Measurements from ENCODE around the gene CLCN6. TPM values are rescaled to one million over a fixed set of nuclear protein-coding genes. Genes with fewer than 3 reads are reported as not detected.

The CLCN6 gene
- polyA plus RNA-seq: 12.5 and 15.6 TPM in 2 replicates
- 20.9 and 21.3 TPM in 2 replicates for polyA minus RNA-seq

- Histone ChIP-seq H3K4me2 (ENCODE audit: low read length) (peak within 1 kb of the TSS; percentile 99), H3F3A (ENCODE audit: insufficient read depth, low read length, poor library complexity, severe bottlenecking) (no peaks in the 10 kb centered on the region), H3K36me3 (ENCODE audit: insufficient read depth, low read length) (no peaks in the 10 kb centered on the region), H3K9me3 (ENCODE audit: low read length) (no peaks in the 10 kb centered on the region), H3K4me3 (ENCODE audit: low read length) (peak within 1 kb of the TSS; percentile 99), H3K27me3 (ENCODE audit: insufficient read depth, low read depth, low read length) (no peaks in the 10 kb centered on the region), H2AFZ (ENCODE audit: low read depth, low read length) (peak within 1 kb of the TSS; percentile 74), H3K27ac (ENCODE audit: low read length) (peak within 1 kb of the TSS; percentile 86), H3K79me2 (replicated peaks; ENCODE audit: insufficient read depth, low read length) (peaks cover 48% of the 10 kb centered on the region), H3K9me2 (ENCODE audit: insufficient read depth, low read length) (no peaks in the 10 kb centered on the region), H3K9ac (ENCODE audit: low read length) (peak within 1 kb of the TSS; percentile 93), H4K20me1 (ENCODE audit: insufficient read depth) (no peaks in the 10 kb centered on the region)
- TF ChIP-seq REST (IDR thresholded peaks at IDR 0.05; ENCODE audit: borderline replicate concordance) (peak; percentile 70), RAD21 (conservative IDR thresholded peaks at IDR 0.05) (peak; percentile 19), POLR2AphosphoS5 (IDR thresholded peaks at IDR 0.05) (peak; percentile 79), CTCF (IDR thresholded peaks at IDR 0.05; ENCODE audit: poor library complexity, severe bottlenecking) (peak; percentile 34), TAF1 (IDR thresholded peaks at IDR 0.05; ENCODE audit: low read depth) (peak; percentile 79), EP300 (conservative IDR thresholded peaks at IDR 0.05; ENCODE audit: poor library complexity, severe bottlenecking) (peak; percentile 79), SMC3 (conservative IDR thresholded peaks at IDR 0.05; ENCODE audit: poor library complexity) (peak; percentile 18), EZH2 (IDR thresholded peaks at IDR 0.05; ENCODE audit: borderline replicate concordance, insufficient read depth, low read length, poor library complexity, severe bottlenecking) (no peak), MXI1 (conservative IDR thresholded peaks at IDR 0.05; ENCODE audit: poor library complexity, severe bottlenecking) (peak; percentile 90)
Observed at GRCh38 chr1:11805422-11806306, at the start of gene CLCN6, which contains the start of gene MTHFR. CLCN6 (plus strand) TSS chr1:11806191; CDS start chr1:11806263, 72 bp downstream. MTHFR (minus strand) TSS chr1:11805964; CDS start chr1:11803116, 2,848 bp downstream.

GRCh38 chr1:11757047-11757446 is 48.9 kb upstream of the CLCN6 start:
- no peaks in the 10 kb centered on the region for H3F3A ChIP-seq (ENCODE audit: insufficient read depth, low read length, poor library complexity, severe bottlenecking)
- no peaks in the 10 kb centered on the region for H4K20me1 ChIP-seq (ENCODE audit: insufficient read depth)
- H3K79me2 ChIP-seq (replicated peaks; ENCODE audit: insufficient read depth, low read length): no peaks in the 10 kb centered on the region
- TF ChIP-seq RAD21 (conservative IDR thresholded peaks at IDR 0.05) (no peak), CTCF (IDR thresholded peaks at IDR 0.05; ENCODE audit: poor library complexity, severe bottlenecking) (no peak), EP300 (conservative IDR thresholded peaks at IDR 0.05; ENCODE audit: poor library complexity, severe bottlenecking) (no peak), REST (IDR thresholded peaks at IDR 0.05; ENCODE audit: borderline replicate concordance) (no peak), POLR2AphosphoS5 (IDR thresholded peaks at IDR 0.05) (no peak), TAF1 (IDR thresholded peaks at IDR 0.05; ENCODE audit: low read depth) (no peak), EZH2 (IDR thresholded peaks at IDR 0.05; ENCODE audit: borderline replicate concordance, insufficient read depth, low read length, poor library complexity, severe bottlenecking) (no peak), MXI1 (conservative IDR thresholded peaks at IDR 0.05; ENCODE audit: poor library complexity, severe bottlenecking) (no peak), SMC3 (conservative IDR thresholded peaks at IDR 0.05; ENCODE audit: poor library complexity) (no peak)
- H2AFZ ChIP-seq (ENCODE audit: low read depth, low read length): no peak overlapping the region
- H3K9me3 ChIP-seq (ENCODE audit: low read length): no peaks in the 10 kb centered on the region
- H3K27ac ChIP-seq (ENCODE audit: low read length): no peak overlapping the region
- H3K36me3 ChIP-seq (ENCODE audit: insufficient read depth, low read length): no peaks in the 10 kb centered on the region
- no peaks in the 10 kb centered on the region for H3K27me3 ChIP-seq (ENCODE audit: insufficient read depth, low read depth, low read length)
- H3K4me2 ChIP-seq (ENCODE audit: low read length): no peak overlapping the region
- H3K9ac ChIP-seq (ENCODE audit: low read length): no peak overlapping the region
- H3K9me2 ChIP-seq (ENCODE audit: insufficient read depth, low read length): no peaks in the 10 kb centered on the region
- H3K4me3 ChIP-seq (ENCODE audit: low read length): no peak overlapping the region
